NCI-H2227 (cell line): Measurements from ENCODE around the gene DEGS2.
"Not testable (repeated sequence)": the region's sequence is repeated elsewhere in the genome, so short reads cannot be mapped to it uniquely, and the experiment has no call there.

ENCODE experiments used
- DNase-seq: peaks from one replicate; lab custom pipeline; 2025; ENCODE audit not compliant: unreplicated experiment; lab: John Stamatoyannopoulos, UW

Gene DEGS2

DNA sequence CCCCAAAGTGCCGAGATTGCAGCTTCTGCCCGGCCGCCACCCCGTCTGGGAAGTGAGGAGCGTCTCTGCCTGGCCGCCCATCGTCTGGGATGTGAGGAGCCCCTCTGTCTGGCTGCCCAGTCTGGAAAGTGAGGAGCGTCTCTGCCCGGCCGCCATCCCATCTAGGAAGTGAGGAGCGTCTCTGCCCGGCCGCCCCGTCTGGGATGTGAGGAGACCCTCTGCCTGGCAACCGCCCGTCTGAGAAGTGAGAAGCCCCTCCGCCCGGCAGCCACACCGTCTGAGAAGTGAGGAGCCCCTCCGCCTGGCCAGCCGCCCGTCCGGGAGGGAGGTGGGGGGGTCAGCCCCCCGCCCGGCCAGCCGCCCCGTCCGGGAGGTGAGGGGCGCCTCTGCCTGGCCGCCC, 21.2 kb upstream of the DEGS2 start:
- not testable (repeated sequence) for DNase-seq

DNA sequence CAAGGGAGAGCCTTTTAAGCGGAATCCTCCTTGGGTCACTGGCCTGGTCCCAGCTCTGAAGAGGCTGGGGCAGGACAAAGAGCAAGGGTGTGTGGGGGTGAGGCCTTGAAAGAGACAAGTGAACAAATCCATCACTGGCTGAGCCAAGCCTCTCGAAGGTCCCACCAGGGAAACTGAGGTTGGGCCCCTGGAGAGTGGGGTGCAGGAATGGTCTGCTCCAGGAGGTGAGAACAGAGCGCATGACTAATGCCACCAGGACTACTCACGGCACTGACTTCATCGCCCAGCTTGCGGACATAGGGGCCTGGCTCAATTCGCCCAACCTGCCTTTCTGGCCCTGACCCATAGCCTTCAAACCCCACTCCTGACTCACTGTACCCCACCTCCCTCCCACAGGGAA, 19.2 kb upstream of the DEGS2 start:
- no peak for DNase-seq

DNA sequence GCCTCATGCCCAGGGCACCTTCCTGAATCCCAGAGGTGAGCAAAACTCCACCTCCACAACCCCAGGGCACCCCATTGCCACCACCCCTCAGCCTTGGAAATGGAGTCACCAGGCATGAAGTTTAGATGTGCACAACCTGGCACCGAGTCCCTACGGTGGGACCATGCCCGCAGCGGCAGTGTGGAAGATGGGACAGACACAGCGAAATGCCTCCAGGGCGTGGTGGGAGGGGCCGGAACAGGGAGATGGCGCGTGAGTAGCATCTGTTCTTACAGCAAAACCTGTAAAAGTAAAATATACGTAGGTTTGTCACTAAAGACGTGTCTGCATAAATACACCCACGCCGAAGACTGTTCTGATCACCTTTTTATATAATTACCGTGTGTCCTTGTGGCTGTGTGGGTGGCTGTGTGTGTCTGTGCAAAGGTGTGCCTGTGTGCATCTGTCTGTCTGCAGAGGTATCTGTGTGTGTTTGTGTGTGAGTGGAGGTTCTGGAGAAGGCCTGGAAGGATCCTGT, 17.4 kb upstream of the DEGS2 start:
- no peak for DNase-seq

DNA sequence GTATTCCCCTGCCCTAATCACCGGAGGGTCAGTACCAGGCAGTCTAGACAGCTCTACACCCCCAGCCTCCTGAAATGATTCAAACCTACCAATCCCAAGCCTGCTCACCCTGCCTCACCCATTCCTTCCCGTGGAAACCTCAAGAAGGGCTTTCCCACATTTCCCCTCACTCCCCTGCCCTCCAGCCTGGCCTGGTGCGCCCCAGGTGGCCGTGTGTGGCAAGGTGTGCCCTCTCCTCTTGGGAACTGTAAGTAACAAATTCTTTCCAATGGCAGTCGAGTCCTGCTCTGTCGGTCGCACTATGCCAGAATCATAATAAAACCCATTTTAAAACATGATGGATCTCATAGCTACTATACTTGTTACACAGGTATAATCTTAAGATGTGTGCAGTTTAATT, 13.9 kb upstream of the DEGS2 start:
- no peak for DNase-seq

DNA sequence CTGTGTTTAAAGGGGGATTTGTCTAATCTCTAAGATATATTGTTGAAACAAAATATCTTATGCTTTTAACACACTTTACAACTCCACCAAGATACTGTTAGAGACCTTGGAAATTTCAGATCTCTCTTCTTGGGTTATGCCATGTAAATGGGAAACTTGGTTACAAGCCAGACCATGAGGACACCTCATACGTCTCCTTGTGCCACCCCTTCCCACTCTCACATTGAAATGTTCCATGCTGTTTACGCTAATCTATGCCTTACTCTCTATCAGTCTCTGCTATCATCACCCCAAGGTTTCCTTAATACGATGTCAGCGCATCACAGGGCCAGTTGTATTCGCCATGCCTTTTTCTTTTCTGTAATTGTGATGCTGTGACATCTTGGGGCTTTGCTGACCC, 13.4 kb upstream of the DEGS2 start:
- DNase-seq = no peak

DNA sequence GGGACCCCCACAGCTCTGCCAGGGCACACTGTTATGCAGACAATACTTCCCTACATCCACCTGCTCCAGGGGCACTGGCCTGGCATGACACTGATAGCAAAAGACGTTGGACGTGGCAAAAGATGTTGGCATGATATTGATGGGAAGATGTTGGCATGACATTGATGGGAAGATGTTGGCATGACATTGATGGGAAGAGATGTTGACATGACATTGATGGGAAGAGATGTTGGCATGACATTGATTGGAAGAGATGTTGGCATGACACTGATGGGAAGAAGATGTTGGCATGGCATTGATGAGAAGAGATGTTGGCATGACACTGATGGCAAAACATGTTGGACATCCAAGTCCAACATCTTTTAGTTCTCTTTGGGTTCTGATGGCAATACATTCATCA, 11.4 kb upstream of the DEGS2 start:
- no peak for DNase-seq

DNA sequence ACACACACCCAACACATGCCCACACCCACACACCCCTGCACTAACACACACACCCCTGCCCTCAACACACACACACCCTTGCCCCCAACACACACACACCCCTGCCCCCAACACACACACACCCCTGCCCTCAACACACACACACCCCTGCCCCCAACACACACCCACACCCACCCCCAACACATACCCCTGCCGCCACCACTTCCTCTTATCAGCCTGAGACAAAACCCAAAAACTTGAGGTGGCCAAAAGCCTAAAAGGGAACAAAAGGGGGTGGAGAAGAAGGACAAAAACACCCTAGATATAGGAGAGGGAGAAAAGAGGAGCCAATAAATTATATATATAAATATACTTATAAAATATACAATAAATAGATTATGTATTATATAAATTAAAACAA, 9.1 kb upstream of the DEGS2 start:
- no peak for DNase-seq

DNA sequence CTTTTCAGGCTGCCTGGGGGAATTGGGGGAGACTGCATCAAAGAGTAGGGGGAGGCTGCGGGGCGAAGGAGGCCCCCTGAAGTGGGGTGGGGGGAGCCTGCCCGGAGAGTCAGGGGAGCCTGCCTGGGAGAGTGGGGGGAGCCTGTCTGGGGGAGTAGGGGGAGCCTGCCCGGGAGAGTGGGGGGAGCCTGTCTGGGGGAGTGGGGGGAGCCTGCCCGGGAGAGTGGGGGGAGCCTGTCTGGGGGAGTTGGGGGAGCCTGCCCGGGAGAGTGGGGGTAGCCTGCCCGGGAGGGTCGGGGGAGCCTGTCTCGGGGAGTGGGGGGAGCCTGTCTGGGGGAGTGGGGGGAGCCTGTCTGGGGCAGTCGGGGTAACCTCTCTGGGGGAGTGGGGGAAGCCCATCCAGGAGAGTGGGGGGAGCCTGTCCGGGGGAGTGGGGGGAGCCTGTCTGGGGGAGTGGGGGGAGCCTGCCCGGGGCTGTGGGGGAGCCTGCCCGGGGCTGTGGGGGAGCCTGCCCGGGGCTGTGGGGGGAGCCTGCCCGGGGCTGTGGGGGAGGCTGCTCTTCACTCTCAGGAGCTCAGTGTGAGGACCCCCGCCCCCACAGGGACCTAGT, 6.5 kb upstream of the DEGS2 start:
- no peak for DNase-seq

DNA sequence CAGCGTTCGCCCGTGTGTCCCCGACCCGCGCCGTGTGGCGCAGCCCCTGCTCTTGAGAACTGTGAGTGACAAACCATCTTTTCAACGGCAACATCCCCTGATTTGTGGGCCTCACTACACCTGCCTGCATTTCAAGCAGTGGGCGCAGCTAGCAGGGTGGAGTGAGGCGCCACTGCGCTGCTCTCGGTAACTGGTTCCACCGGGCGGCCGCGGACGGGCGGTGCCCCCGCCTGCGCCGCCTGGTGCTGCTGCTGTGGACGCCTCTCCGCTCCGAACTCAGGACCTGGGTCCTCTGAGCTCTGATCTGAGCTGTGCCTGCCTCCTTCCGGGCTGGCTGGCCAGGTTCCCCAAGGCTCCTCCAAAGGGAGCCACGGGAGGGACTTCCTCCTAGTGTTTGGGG, 5.9 kb upstream of the DEGS2 start:
- DNase-seq = no peak

DNA sequence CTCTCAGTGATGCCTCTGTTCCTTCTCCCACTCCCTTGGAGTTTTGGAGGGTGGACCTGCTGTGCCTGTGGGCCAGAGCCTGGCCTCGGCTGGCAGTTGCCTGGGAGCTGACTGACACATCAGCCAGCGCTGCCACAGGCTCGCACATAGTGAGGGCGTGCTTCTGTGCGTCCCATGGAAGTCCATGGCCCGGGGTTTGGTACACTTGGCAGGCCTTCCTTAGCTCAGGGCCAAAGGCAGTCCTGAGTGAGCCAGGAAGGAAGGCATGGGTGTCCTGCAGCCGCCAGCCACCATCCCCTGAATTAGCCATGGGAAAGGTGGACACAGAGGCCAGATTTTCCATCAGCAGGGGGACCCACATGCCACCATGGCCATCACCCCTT, 1.1 kb upstream of the DEGS2 start:
- no peak for DNase-seq

DNA sequence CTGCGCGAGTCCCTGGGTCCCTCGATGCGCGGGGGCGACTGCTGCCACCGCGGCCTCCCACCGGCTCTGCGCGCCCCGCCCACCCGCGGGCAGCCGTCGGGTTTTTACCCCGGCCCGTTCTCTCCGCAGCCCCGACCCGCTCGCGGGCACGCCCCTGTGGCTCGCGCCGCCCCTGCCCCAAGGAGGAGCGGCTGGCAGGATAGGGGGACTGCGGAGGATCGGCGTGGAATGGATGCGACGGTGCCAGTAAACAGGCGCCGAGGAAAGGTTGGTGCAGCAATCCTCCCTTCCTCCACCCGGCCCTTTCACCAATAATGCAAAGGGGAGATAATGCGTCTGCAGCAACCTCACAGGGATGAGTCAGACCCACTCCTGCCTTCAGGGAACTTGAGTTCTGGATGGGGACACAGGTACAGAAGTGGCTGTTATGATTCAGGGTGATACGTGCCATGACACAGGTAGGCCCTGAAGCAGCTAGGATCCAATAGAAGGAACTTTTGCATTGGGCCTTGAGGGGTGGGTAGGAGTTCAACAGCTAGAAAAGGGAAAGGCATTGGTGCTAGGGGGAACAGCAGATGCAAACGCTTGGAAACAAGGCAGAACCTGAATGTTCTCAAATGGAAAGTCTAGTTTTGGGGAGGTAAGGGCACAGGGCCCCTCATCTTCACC, 554 bp upstream of the DEGS2 start:
- peak; percentile 64 for DNase-seq

DNA sequence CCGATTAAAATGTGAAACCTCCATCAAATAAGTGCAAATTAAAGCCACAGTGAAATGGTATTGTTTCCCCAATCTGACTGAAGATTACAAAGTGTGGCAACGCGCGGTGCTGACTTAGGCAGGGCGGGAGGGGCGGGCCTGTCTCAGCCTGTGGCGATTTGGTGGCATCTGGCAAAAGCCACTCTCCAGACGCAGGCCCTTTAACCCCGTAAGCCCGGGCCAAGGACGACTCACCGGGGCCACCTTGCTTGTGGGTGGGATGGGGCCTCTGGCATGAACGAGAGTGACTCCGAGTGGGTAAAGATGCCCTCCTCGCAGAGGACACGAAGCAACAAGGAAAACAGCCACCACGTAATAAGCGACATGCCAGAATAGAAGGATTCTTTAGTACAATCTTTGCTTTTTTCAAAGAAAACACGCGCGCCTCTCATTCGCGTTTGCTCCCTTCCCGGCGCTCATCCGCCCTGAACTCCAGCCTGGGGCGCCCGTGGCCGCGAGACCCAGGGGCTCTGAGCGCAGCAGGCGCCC, 815 bp downstream of the DEGS2 start:
- DNase-seq = no peak

DNA sequence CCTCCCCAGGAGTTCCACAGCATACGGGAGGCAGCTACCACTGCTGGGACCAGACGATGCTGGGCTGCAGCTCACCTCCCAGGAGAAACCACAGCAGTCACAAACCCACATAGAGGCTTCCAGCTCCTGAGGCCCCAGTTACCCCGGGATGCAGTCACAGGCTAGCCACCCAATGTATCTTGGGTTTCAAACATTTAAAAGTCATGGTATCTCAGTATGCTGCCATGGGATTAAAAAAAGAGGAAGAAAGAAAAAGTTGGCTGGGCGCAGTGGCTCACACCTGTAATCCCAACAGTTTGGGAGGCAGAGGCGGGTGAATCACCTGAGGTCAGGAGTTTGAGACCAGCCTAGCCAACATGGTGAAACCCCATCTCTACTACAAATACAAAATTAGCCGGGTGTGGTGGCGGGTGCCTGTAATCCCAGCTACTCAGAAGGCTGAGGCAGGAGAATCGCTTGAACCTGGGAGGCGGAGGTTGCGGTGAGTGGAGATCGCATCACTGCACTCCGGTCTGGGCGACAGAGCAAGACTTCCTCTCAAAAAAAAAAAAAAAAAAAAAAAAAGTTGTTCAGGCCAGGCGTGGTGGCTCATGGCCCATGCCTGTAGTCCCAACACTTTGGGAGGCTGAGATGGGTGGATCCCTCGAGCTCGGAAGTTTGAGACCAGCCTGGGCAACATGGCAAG, 1.8 kb downstream of the DEGS2 start:
- not testable (repeated sequence) for DNase-seq

DNA sequence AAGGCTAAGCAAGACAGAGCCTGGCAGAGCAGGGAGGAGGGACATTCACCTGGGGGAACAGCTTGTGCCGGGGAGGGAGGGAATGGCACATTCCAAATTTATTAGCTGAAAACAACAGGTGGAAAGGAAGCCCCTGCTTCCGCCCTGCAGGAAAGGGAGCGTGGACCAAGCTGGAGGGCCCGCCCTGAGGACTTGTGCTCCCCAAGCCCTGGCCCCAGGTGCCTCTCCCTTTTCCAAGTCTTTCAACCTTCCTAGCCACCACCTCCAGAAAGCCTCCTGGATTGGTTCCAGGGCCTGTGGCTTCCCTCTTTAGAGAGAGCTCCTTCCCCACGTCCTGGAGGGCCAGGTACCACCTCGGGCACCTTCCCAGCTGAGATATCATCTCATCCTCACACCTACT, 2.7 kb downstream of the DEGS2 start:
- no peak for DNase-seq

DNA sequence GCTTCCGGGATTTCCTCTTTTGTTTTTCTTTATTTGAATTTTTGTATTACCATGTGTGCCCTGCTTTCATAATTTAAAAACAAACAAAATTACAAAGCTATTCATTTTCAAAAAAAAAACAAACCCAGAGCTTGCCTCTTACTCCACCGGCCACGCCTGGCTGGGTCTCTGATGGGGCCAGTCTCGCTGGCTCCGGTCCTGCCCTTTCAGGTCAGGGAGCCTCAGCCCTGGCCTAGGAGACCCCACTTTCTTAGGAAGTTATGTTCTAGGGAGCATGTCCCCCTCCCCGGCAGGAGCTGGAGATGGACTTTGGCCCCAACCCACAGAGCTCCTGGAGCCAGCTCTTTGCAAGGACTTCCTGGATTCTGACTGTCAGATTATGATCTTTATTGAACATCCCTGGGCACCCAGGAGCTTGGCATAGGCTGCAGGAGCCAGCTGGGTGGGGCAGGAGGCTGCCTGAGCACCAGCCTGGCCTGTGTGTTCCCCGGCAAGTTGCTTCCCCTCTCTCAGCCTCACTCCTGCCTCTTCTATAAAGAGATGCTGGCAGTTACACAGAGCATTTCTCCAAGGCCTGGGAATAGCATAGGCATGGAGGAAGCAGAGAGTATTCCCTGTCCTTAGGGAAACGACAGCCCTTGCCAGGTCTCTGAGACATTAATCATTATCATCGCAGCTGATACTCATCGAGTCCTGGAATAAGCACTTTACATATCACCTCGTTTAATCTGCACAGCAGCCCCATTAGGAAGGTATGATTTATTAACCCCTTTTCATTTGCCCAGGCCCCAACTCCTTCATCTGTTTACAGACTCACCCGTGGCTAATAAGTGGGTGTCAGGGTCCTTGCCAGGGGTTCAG, 3.5 kb downstream of the DEGS2 start:
- no peak for DNase-seq

DNA sequence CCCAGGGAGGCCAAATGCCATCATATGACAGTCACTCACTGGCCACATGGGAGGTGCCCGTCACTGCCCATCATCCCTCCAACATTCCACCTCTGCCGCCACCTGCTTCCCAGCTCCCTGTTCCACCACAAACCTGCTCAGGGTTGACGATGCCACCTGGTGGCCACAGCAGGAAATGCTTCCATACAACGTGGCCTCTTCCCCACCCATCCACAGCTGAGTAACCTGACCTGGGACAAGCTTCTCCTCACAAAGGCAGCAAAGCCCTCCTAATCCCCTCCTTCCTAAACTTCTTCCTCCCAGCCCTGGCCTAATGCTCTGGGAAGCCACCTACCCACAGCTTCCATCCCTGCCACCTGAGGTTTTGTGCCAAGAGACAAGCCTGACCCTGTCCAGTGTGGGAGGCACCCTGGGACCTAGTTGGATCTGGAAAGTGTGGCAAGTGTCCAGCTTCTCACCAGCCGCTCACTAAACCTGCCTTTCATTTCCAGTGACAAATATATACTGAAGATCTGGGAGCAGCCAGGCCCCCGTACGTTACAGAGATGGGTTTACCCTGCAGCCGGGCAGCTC, 4.3 kb downstream of the DEGS2 start:
- peak; percentile 11 for DNase-seq

DNA sequence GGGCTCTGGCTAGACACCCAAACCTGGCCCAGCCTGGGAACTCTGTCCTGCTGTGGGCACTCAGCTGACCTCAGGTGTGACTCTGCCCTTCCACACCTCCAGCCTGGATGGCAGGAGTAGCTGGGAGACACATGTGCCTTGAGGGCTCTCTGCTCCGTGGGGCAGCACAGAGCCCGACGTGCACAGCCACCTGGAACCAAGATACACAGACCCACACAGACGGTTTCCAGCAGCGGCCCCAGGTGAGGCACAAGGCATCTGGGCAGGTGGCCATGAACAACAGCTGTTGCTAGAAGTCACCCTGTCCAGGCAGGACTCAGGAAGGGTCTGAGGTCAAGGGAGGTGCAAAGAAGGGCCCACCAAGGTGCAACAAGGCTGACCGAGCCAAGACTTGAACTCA, 5.9 kb downstream of the DEGS2 start:
- no peak for DNase-seq

DNA sequence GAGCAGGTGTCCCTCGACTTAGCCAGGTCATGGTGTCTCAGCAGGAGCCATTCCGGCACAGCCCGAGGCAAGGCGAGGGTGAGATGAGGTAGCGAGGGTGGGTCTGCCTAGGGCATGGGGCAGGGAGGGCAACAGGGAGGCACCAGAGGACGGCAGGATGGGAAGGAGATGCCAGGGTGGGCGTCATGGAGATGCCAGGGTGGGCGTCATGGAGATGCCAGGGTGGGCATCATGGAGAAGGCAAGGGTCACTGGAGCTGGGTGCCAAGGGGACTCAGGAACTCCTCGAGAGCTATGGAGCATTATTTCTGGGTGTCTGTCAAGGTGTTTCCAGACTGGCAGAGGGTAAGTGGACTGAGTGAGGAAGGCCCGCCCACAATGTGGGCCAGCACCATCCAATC, 7.4 kb downstream of the DEGS2 start:
- DNase-seq = no peak

DNA sequence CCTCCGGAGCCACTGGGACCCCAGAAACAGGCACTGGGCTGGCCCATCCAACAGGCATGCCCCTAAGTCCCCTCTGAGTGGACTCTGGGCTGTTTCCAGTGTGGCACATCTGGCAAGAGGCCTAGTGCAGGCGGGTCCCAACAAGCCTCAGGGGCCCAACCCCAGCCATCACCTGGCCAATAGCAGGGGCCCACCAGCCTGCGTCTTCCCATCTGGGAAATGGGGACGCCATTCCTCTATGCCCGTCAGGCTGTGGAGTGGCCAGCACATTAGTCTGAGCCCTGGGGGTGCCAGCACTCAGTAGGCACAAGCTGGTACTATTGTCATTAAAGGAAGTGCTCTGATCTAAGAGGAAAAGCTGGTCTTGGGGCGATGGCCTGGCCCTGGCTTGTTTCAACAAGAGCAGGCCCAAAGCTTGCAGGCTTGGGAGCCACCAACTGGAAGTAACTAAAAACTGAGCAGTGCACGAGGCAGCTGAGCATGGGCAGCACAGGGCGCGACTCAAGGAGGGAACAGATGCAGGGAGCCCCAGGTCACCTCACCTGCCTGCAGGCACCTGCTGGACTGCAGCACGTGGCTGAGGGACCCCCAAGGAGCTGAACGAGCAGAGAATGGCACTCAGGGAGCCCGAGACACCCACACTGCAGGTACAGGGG, 8.4 kb downstream of the DEGS2 start:
- no peak for DNase-seq

DNA sequence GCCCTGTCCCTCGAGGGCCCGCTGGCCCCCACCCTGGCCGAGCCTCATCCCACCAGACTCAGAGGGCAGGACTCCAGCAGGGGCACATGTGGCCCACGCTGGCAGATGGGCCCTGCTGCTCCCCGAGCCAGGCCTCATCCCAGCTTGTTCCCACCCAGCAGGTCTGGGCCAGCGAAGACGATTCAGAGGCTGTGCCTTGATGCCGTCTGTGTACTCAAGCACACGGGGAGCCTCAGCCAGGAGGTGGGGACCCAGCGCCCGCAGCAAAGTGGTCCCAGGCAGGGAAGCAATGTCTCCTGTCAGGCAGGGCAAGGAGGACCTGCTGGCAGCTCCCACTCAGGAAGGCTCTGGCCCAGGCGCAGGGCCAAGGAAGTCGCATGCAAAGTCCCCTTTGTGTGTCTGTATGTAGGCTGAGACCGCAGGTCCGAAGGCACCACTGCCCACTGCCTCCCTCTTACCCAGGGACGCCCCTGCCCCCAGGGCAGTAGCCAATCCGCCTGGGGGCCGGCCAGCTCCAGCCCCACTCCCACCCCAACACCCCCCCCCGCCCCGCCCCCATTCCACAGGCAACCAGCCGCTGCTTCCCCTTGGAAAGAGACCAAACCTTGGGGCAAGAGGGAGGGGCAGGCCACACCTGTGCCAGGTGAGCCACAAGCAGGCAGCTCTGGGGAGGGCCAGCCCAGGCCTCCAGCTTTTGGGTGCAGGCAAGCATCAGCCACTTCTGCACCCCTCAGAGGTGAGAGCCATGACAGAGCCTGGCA, 9.4 kb downstream of the DEGS2 start:
- no peak for DNase-seq
